COLO668 (cell line): ENCODE data around the gene LRMDA.

ENCODE experiments used
- DNase-seq: peaks from one replicate; lab custom pipeline; 2025; ENCODE audit not compliant: unreplicated experiment; lab: John Stamatoyannopoulos, UW

Gene LRMDA

DNA sequence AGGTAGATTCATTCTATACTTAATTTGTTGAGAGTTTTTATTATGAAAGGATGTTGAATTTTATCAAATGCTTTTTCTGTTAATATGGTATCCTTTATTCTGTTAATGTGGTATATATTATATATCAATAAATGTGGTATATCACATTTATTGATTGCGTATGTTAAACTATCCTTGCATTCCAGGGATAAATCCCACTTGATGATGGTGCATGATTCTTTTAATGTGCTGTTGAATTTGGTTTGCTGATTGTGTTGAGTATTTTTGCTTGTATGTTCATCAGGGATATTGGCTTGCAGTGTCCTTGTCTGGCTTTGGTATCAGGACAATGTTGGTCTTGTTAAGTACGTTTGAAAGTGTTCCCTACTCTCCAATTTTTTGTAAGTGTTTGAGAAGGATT is 11.9 kb downstream of the LRMDA start:
- DNase-seq, result no peak

DNA sequence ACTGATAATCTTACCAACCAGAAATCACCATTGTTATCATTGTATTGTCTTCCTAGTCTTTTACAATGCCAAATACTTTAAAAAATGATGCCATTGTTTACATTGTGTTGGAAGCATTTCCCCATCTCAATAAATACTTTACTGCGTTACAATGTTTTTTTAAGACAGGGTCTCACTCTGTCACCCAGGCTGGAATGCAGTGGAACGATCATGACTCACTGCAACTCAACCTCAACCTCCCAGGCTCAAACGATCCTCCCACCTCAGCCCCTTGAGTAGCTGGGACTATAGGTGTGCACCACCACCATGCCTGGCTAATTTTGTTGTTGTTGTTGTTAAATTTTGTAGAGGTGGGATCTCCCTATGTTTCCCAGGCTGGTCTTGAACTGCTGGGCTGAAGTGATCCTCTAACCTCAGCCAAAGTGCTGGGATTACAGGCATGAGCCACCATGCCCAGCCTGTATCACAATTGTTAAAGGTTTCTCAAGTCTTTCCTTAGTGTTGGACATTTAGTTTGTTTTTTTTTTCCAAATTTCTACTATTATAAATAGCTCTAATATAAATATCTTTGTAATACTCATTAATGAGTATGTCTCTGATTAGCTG is 13.5 kb downstream of the LRMDA start:
- no peak for DNase-seq

DNA sequence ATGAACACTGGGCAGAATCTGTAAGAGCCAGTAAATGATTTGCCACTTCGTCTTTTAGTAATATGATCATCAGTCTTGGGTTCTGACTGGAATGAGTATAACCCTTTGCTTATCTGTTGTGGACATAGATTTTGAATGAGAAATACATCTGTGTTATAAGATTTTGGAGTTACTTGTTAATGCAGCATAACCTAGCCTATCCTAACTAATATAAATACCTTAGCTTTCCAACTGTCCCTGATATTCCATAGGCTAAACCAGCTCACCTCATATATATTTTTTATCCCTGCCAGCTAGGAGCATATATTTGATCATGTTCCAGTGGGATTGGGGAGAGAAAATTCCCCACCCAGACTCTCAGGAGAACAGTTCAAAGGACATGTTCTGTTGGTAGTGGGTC is 15.1 kb downstream of the LRMDA start:
- no peak for DNase-seq

- DNase-seq, result no peak
Observed at GRCh38 chr10:75448166-75448565, 16.7 kb downstream of the LRMDA start.

- no peak for DNase-seq
Observed at GRCh38 chr10:75449382-75450074, 18.1 kb downstream of the LRMDA start.

GRCh38 chr10:75450075-75450445 is 18.6 kb downstream of the LRMDA start:
- no peak for DNase-seq

DNA sequence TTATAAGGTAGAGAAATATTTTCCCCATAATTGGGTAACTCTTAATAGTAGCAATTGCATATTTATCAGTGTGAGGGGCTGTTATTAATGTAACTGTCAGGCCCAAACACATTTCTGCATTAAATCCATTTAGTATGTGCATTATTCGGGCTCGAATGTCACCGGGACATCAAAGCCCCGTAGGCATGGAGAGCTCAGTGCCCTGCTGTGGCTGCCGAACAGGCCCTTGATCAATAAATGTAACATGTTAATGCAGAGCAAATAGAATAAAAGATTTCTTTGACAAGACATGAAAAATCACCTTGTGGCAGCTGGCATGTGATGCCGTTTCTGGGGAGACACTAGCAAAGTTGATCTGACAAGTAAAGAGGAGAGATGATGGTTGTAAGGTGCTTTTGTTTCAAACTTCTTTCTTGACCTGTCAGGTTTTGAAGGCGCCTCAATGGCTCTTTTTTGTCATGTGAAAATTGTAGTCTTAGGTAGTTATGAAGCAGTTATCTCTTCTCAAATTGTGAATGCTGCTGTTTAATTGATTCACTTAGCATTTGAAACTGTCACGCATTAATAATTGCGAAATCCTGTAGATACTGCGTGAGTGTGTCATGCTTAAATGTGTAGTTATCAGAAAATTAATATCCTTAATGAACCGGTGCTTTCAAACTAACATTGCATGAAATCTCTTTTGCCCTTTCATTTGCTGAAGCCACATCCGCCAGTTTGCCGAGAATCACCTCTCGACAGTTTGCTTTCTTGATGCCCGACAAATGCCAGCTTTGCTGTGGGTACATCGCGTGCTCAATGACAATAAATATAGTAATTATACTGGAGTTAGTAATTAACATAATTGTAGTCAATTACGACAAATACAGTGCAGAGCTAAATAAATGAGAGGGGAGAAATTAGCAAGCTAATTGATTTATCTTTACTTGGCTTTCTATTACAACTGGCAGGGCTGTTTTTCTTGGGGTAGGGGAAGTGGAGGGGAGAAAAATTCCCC is 19.5 kb downstream of the LRMDA start:
- no peak for DNase-seq

DNA sequence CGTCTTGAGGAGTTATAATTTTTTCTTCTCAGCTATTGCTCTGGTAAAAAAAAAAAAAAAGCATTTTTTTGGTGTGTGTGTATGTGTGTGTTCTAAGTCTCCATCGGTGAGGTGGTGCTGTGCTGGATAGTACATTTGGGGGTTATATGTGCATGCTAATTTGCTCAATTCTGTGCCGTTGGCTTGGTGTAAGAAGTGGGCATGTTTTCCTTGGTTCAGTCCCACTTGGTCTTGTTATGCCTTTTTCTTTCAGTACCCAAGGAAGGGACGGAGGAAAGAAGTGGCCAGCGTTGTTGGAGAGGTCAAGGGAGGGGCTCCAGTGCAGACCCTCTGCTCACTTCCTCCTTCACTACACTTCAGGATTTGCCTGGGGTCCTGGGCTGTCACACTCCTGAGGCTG is 20.4 kb downstream of the LRMDA start:
- DNase-seq, result no peak

- no peak for DNase-seq
Observed at GRCh38 chr10:75452997-75453396, 21.6 kb downstream of the LRMDA start.

- DNase-seq, result no peak
Observed at GRCh38 chr10:75456122-75456521, 24.7 kb downstream of the LRMDA start.

DNA sequence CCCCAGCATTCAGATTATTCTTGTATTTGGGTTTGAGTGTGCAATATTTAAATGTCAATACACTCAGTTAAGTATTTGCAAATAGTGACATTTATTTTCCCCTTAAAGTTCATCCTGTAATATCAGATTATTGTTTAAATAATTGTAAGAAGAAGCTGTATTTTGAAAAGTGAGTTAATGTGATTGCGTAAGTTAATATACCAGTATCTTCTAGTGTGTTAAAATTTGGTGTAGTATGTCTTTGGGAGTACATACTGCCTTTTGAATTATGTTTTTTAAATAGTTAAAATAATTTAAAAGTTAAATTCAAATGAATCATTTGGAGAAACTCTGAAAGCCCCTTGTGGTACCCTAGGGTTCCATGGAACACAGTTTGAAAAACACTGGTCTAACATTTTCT is 28.6 kb downstream of the LRMDA start:
- DNase-seq, result no peak

DNA sequence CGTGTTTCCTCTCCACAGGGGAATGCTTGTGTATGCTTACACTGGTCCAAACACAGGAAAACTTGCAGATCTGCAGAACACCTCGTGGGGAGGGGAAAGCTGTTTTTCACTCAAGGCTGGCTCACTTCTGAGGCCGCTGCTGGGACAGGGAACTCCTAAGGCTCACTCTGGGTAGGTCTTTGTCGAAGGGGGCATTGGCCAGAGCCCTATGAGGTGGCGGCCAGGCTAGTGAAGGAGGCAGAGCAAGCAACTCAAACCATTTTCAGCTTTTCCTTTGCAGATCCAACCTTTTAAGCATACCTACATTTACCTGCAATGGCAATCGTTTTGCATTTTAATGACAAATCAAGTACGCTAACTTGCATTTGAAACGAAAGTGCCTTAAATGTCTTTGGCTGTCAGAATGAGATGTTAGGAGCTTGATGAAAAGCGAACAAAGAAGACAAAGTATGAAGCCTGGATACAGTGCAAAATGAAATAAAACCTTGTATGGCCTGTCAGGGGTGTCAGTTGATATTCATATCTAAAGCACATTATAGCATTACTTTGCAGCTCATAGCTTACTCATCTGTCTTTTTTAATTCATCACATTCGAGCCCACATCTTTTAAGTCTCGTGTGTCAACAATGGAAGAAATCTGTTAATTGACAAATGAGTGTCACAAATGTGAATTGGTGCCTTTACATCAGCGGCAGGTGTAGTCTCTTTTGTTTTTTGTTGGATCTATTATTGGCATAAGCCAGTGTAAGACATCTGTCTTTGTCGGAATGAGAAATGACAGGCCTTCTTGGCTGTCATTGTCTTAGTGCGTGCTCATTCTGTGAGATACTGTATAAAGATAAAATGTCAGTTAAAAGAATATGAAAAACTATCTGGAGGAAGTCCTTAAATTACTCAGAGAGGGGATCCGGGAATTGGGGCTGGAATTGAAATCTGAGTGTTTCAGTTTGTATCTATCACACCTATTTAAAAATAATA is 30.5 kb downstream of the LRMDA start:
- no peak for DNase-seq

DNA sequence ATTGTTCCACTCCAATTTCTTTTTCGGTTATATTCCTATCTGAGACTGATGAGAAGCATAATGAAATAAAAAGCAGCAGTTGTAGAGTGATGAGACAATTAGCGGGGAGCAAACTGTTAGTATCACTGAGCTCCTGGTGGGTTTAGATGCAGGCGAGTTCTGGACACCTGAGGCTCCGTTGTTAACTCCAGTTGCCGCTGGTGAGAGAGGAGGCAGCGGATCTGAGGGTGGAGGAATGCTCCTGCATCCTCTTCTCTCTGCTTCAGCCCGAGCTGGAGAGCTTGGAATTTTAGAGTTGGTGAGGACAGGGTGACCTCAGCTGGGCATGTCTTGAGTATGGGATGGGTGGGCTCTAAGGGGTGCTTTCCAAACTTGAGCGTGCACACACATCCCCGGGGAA is 31.4 kb downstream of the LRMDA start:
- no peak for DNase-seq

GRCh38 chr10:75464478-75465449 is 33.3 kb downstream of the LRMDA start:
- no peak for DNase-seq

GRCh38 chr10:75465450-75465827 is 34.0 kb downstream of the LRMDA start:
- DNase-seq, result no peak

GRCh38 chr10:75466001-75466400 is 34.6 kb downstream of the LRMDA start:
- DNase-seq, result no peak

DNA sequence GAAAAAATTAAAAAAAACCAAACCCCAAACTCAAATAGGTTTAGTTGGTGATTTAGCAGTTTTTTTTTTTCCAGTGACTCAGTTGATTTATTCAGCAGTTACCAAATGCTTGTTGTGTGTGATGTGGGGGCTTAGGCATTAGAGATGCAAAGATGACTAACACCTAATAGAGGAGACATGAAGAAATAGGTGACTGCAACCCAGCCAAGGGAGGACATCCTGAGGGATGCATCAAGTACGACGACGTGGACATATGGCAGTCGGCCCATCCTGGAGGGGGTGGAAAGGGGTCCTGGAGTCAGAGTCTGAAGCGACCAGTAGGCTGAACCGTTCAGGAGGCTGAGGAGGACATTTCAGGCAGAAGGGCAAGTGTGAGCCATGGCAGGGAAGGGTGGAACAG is 35.5 kb downstream of the LRMDA start:
- no peak for DNase-seq

GRCh38 chr10:75468612-75469005 is 37.2 kb downstream of the LRMDA start:
- DNase-seq, result no peak

GRCh38 chr10:75469006-75469616 is 37.7 kb downstream of the LRMDA start:
- no peak for DNase-seq
